ENCODE measurements around the gene PRICKLE4. TPM values are rescaled to one million over a fixed set of nuclear protein-coding genes. Genes with fewer than 3 reads are reported as not detected.

PRICKLE4 gene
- total and polyA plus RNA-seq, 2 experiments from 2014 or later, result 2.1 TPM; not detected in 1

DNA sequence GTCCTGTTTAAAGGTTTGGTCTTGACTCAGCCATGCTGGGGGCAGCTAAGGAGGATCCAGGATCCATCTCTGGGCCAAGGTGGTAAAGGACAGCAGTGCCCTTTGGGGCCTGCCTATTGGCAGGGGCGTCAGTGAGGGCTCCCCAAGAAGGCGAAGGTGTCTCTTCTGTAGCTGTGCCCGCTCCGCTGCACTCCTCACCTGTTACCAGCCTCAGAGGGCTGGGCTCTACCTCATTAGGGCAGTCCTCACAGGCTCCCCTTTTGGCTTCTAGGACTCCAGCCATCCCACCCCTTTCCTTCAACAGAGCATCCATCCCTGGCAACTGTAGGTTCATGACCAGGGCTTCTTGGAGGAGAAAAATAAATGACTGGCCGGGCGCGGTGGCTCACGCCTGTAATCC lies 11.2 kb upstream of the PRICKLE4 start:
- no peaks in the 10 kb centered on the region for H4K20me1 ChIP-seq (ENCODE audit: insufficient read depth)
- H3K4me3 ChIP-seq, result no peak overlapping the region
- no peak for DNase-seq
- no peaks in the 10 kb centered on the region for H3K9me3 ChIP-seq (ENCODE audit: low read depth)
- H3K4me1 ChIP-seq (ENCODE audit: insufficient read depth), result peaks cover 17% of the 10 kb centered on the region
- peaks cover 7% of the 10 kb centered on the region; the same call in 1 of the 2 replicates for H3K36me3 ChIP-seq (ENCODE audit: low read depth)
- no peak overlapping the region for H3K27ac ChIP-seq
- no peaks in the 10 kb centered on the region for H3K27me3 ChIP-seq (replicated peaks; ENCODE audit: insufficient read depth)
- WGBS, 2 experiments (ENCODE audit: low coverage in 1 of 2, low lambda C conversion rate in 2 of 2, missing lambda C conversion rate in 2 of 2), result 93 to 94% methylated on average over 7 to 8 of the region's 8 CpGs
- H3K9me2 ChIP-seq (ENCODE audit: insufficient read depth), result no peaks in the 10 kb centered on the region
- in situ Hi-C loops (cut with MboI), result no loop called here
- no peak overlapping the region for H3K9ac ChIP-seq
- H3K4me2 ChIP-seq (ENCODE audit: unreplicated experiment), result no peak overlapping the region
- 0 out of 2 replicates have a peak, but pooled peaks cover 6% of the 10 kb centered on the region for H3F3A ChIP-seq (ENCODE audit: insufficient read depth)
- H3K79me2 ChIP-seq (ENCODE audit: insufficient read depth), result no peaks in the 10 kb centered on the region
- TF ChIP-seq EZH2phosphoT487 (IDR thresholded peaks at IDR 0.05; ENCODE audit: insufficient read depth, low read depth), result no peak
- no peak for TF ChIP-seq EZH2 (IDR thresholded peaks at IDR 0.05; ENCODE audit: insufficient read depth, poor library complexity, severe bottlenecking)
- H2AFZ ChIP-seq, result no peak overlapping the region

DNA sequence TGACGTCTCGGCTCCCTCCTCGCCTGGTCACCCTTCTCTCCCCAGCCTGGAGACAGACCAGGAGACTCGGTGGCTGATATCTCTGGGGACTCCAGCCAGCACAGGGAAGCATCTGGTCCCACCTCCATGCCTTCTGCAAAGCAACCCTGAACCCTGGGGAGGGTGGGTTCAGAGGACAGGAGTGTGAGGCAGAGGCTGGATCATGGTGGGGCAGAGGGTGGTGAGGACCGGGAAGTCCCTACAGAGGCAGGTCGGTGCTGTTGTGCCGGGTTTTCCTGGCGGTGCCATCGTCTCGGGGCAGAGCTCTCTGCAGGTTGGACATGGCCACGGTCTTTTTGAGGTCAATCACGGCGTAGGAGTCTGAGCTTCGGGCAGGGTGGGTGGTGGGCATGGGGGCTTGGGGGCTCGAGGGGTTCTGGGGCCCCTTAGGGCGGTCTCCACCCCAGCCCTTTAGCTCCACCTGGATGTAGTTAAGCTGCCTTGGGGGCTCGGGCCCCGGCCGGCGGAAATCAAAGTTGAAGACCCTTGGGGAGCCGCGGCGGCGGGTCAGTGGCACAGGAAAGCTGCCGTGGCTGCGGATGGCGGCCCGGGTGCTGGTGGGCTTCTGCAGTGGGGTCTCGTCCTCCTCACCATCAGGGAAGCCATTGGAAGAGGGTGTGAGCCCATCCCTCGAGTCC lies 10.1 kb upstream of the PRICKLE4 start:
- H2AFZ ChIP-seq, result no peak overlapping the region
- H3K27ac ChIP-seq, result no peak overlapping the region
- H3K4me1 ChIP-seq (ENCODE audit: insufficient read depth), result peaks cover 22% of the 10 kb centered on the region
- H3K4me3 ChIP-seq, result no peak overlapping the region
- H3F3A ChIP-seq (ENCODE audit: insufficient read depth), result 0 out of 2 replicates have a peak, but pooled peaks cover 6% of the 10 kb centered on the region
- H3K9me2 ChIP-seq (ENCODE audit: insufficient read depth), result no peaks in the 10 kb centered on the region
- WGBS, 2 experiments (ENCODE audit: low coverage in 1 of 2, low lambda C conversion rate in 2 of 2, missing lambda C conversion rate in 2 of 2), result 89 to 92% methylated on average over 23 to 30 of the region's 30 CpGs
- TF ChIP-seq EZH2 (IDR thresholded peaks at IDR 0.05; ENCODE audit: insufficient read depth, poor library complexity, severe bottlenecking) (no peak), EZH2phosphoT487 (IDR thresholded peaks at IDR 0.05; ENCODE audit: insufficient read depth, low read depth) (no peak)
- H3K79me2 ChIP-seq (ENCODE audit: insufficient read depth), result no peaks in the 10 kb centered on the region
- no peaks in the 10 kb centered on the region for H3K27me3 ChIP-seq (replicated peaks; ENCODE audit: insufficient read depth)
- in situ Hi-C loops (cut with MboI), result no loop called here
- no peaks in the 10 kb centered on the region for H4K20me1 ChIP-seq (ENCODE audit: insufficient read depth)
- H3K9ac ChIP-seq, result no peak overlapping the region
- no peak overlapping the region for H3K4me2 ChIP-seq (ENCODE audit: unreplicated experiment)
- no peaks in the 10 kb centered on the region for H3K9me3 ChIP-seq (ENCODE audit: low read depth)
- DNase-seq, result no peak
- H3K36me3 ChIP-seq (ENCODE audit: low read depth), result peaks cover 13% of the 10 kb centered on the region; the same call in 1 of the 2 replicates

DNA sequence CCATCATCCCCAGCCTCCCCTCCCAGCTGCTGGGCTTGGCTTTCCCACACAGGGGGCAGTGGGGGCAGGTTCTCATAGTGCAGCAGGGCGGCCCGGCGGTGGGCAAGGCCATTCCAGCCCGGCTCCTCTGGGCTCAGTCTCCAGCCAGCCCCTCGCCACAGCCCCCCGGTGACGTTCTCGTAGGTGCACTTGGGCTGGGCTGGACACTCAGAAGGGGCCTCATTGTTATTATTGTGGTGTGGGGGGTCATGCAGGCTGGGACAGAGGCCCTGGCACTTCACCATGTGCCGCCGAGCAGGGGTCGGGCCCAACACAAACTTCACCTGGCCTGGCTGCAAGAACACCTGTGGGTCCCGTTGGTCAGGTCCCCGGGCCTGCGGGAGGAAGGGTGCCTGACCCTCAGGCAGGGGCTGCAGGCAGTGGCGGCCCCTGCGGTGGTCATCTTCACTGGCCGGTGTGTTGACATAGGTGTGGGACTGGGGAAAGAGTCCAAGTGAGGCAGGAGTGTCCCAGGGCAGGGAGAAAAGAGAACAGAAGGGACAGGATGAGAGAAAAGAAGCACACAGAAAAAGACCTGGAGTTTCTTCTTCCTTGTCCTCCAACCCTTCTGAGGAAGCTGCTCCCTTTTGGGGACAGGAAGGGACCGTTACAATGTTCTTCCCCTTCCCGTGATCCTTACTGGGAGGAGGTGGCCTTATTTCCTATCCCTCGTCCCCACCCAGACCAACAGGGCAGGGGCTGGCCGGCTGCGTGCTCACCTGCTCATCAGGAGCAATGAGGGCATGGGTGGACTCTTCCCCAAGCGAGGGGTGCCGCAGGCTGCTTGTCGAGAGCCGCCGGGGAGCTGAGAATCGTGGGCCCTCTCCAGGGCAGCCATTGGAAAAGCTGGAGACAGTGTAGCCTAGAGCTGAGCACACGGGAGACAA lies 9.3 kb upstream of the PRICKLE4 start:
- 91 to 94% methylated on average over 25 to 29 of the region's 29 CpGs for WGBS, 2 experiments (ENCODE audit: low coverage in 1 of 2, low lambda C conversion rate in 2 of 2, missing lambda C conversion rate in 2 of 2)
- Histone ChIP-seq H3K27me3 (replicated peaks; ENCODE audit: insufficient read depth) (no peaks in the 10 kb centered on the region), H3F3A (ENCODE audit: insufficient read depth) (0 out of 2 replicates have a peak, but pooled peaks cover under 1% of the 10 kb centered on the region), H3K9me3 (ENCODE audit: low read depth) (no peaks in the 10 kb centered on the region), H3K79me2 (ENCODE audit: insufficient read depth) (no peaks in the 10 kb centered on the region), H3K36me3 (ENCODE audit: low read depth) (peaks cover 13% of the 10 kb centered on the region; the same call in 1 of the 2 replicates), H2AFZ (no peak overlapping the region), H3K4me2 (ENCODE audit: unreplicated experiment) (no peak overlapping the region), H3K4me3 (no peak overlapping the region), H3K4me1 (ENCODE audit: insufficient read depth) (peaks cover 16% of the 10 kb centered on the region), H3K27ac (no peak overlapping the region), H3K9me2 (ENCODE audit: insufficient read depth) (no peaks in the 10 kb centered on the region), H4K20me1 (ENCODE audit: insufficient read depth) (no peaks in the 10 kb centered on the region), H3K9ac (no peak overlapping the region)
- in situ Hi-C loops (cut with MboI), result no loop called here
- no peak for DNase-seq
- no peak for TF ChIP-seq EZH2phosphoT487 (IDR thresholded peaks at IDR 0.05; ENCODE audit: insufficient read depth, low read depth)
- no peak for TF ChIP-seq EZH2 (IDR thresholded peaks at IDR 0.05; ENCODE audit: insufficient read depth, poor library complexity, severe bottlenecking)

DNA sequence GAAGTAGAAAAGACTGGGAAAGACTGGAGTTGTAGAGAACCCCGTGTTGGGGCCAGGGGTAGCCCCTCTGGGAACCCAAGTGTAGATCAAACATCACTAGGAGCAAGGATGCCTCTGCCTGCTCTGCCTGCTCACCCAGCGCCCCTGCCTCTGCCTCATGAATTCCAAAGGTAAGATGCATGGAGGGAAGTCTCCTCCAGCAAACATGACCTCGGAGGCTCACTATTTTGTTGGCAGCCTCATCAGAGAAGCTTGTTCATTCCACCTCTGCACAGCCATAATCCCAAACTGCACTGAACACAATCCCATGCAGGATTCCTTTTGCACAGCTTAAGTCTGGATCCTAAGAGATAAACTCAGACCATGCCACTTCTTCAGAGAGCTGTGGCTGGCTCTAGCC lies 5.7 kb upstream of the PRICKLE4 start:
- peaks cover 7% of the 10 kb centered on the region; the same call in 1 of the 2 replicates for H3K79me2 ChIP-seq (ENCODE audit: insufficient read depth)
- H3K4me3 ChIP-seq, result no peak overlapping the region
- TF ChIP-seq EZH2phosphoT487 (IDR thresholded peaks at IDR 0.05; ENCODE audit: insufficient read depth, low read depth) (no peak), EZH2 (IDR thresholded peaks at IDR 0.05; ENCODE audit: insufficient read depth, poor library complexity, severe bottlenecking) (no peak)
- H3K9ac ChIP-seq, result no peak overlapping the region
- no peaks in the 10 kb centered on the region for H3K9me3 ChIP-seq (ENCODE audit: low read depth)
- no peaks in the 10 kb centered on the region for H3K9me2 ChIP-seq (ENCODE audit: insufficient read depth)
- no peak overlapping the region for H3K4me2 ChIP-seq (ENCODE audit: unreplicated experiment)
- in situ Hi-C loops (cut with MboI), result no loop called here
- peak; percentile 57 for DNase-seq
- H3K36me3 ChIP-seq (ENCODE audit: low read depth), result peaks cover 13% of the 10 kb centered on the region; the same call in 1 of the 2 replicates
- H2AFZ ChIP-seq, result no peak overlapping the region
- peaks cover 9% of the 10 kb centered on the region; the same call in 1 of the 2 replicates for H3K4me1 ChIP-seq (ENCODE audit: insufficient read depth)
- H3K27ac ChIP-seq, result no peak overlapping the region
- WGBS, 2 experiments (ENCODE audit: low coverage in 1 of 2, low lambda C conversion rate in 2 of 2, missing lambda C conversion rate in 2 of 2), result 67 to 74% methylated on average over 3 of the region's 3 CpGs
- no peaks in the 10 kb centered on the region for H3F3A ChIP-seq (ENCODE audit: insufficient read depth)
- H3K27me3 ChIP-seq (replicated peaks; ENCODE audit: insufficient read depth), result no peaks in the 10 kb centered on the region
- H4K20me1 ChIP-seq (ENCODE audit: insufficient read depth), result no peaks in the 10 kb centered on the region

Measured in GM23248 (cell line).